SK-N-SH treated with all-trans-retinoic acid at 6 μM for 48 hours (cell line): ENCODE data around the gene ITLN1.
"Not testable (repeated sequence)": the region's sequence is repeated elsewhere in the genome, so short reads cannot be mapped to it uniquely, and the experiment has no call there.

Experiments used
- ATAC-seq: fragments of 200-7000 bp; cut with Tn5 transposase; 3 replicates; pipeline ENCODE4 v1.9.1; 2020; ENCODE audit warnings: mild to moderate bottlenecking, moderate library complexity
- ARNTL ChIP-seq: fragments of 450-650 bp; formaldehyde crosslinking; IDR thresholded peaks from 2 replicates; pipeline ENCODE4 v1.5.0; 2020; ENCODE audit warnings: low read depth, mild to moderate bottlenecking, moderate library complexity, borderline replicate concordance
- BACH2 ChIP-seq: fragments of 250-450 bp; sonication (Bioruptor Pico); IDR thresholded peaks from 2 replicates; pipeline ENCODE4 v1.9.0; 2021; ENCODE audit warnings: mild to moderate bottlenecking, borderline replicate concordance
- CREB5 ChIP-seq: fragments of 250-450 bp; sonication (Bioruptor Pico); IDR thresholded peaks from 2 replicates; pipeline ENCODE4 v1.5.1; 2020; ENCODE audit warnings: low read depth, mild to moderate bottlenecking, moderate library complexity
- CSDC2 ChIP-seq: fragments of 250-450 bp; sonication (Bioruptor Pico); IDR thresholded peaks from 2 replicates; pipeline ENCODE4 v1.5.0; 2020; ENCODE audit warnings: mild to moderate bottlenecking, moderate library complexity
- CSRNP3 ChIP-seq: fragments of 250-450 bp; sonication (Bioruptor Pico); IDR thresholded peaks from 2 replicates; pipeline ENCODE4 v1.5.1; 2021; ENCODE audit warnings: mild to moderate bottlenecking, moderate library complexity
- ESRRG ChIP-seq: fragments of 250-450 bp; sonication (Bioruptor Pico); IDR thresholded peaks from 2 replicates; pipeline ENCODE4 v1.6.1; 2021; ENCODE audit warnings: mild to moderate bottlenecking
- GLIS3 ChIP-seq: fragments of 250-450 bp; sonication (Bioruptor Pico); IDR thresholded peaks from 2 replicates; pipeline ENCODE4 v1.5.0; 2020; ENCODE audit warnings: mild to moderate bottlenecking, moderate library complexity
- ISL1 ChIP-seq: fragments of 250-450 bp; sonication (Bioruptor Pico); IDR thresholded peaks from 2 replicates; pipeline ENCODE4 v2.1.2; 2022; ENCODE audit warnings: mild to moderate bottlenecking, moderate library complexity
- OSR1 ChIP-seq: fragments of 250-450 bp; sonication (Bioruptor Pico); IDR thresholded peaks from 2 replicates; pipeline ENCODE4 v1.8.0; 2022; ENCODE audit warnings: moderate library complexity, mild to moderate bottlenecking, inconsistent platforms
- POU6F1 ChIP-seq: fragments of 250-450 bp; sonication (Bioruptor Pico); IDR thresholded peaks from 2 replicates; pipeline ENCODE4 v1.8.0; 2021; ENCODE audit warnings: low read depth, mild to moderate bottlenecking, moderate library complexity, borderline replicate concordance
- PPARA ChIP-seq: fragments of 250-450 bp; sonication (Bioruptor Pico); IDR thresholded peaks from 2 replicates; pipeline ENCODE4 v1.5.0; 2020; ENCODE audit warnings: mild to moderate bottlenecking, borderline replicate concordance
- RARB ChIP-seq: fragments of 250-450 bp; sonication (Bioruptor Pico); IDR thresholded peaks from 2 replicates; pipeline ENCODE4 v1.8.0; 2021; ENCODE audit warnings: mild to moderate bottlenecking, moderate library complexity
- SNAI2 ChIP-seq: fragments of 250-450 bp; sonication (Bioruptor Pico); IDR thresholded peaks from 2 replicates; pipeline ENCODE4 v1.5.0; 2020; ENCODE audit warnings: mild to moderate bottlenecking, moderate library complexity
- TOX ChIP-seq: fragments of 250-450 bp; sonication (Bioruptor Pico); IDR thresholded peaks from 2 replicates; pipeline ENCODE4 v1.8.0; 2021; ENCODE audit warnings: mild to moderate bottlenecking, moderate library complexity, borderline replicate concordance
- TSHZ2 ChIP-seq: fragments of 250-450 bp; sonication (Bioruptor Pico); IDR thresholded peaks from 2 replicates; pipeline ENCODE4 v1.5.0; 2020; ENCODE audit warnings: mild to moderate bottlenecking, moderate library complexity
- ZC3H10 ChIP-seq: fragments of 250-450 bp; sonication (Bioruptor Pico); IDR thresholded peaks from 2 replicates; pipeline ENCODE4 v1.5.1; 2021; ENCODE audit warnings: mild to moderate bottlenecking, moderate library complexity
- ZFP3 ChIP-seq: fragments of 250-450 bp; sonication (Bioruptor Pico); IDR thresholded peaks from 2 replicates; pipeline ENCODE4 v1.5.0; 2020; ENCODE audit warnings: mild to moderate bottlenecking, moderate library complexity
- ZNF565 ChIP-seq: fragments of 450-650 bp; formaldehyde crosslinking; conservative IDR thresholded peaks from 2 replicates; pipeline ENCODE4 v1.5.0; 2020; ENCODE audit warnings: low read depth, mild to moderate bottlenecking, moderate library complexity
- ZNF70 ChIP-seq: fragments of 450-650 bp; formaldehyde crosslinking; IDR thresholded peaks from 2 replicates; pipeline ENCODE4 v1.5.0; 2020; ENCODE audit warnings: mild to moderate bottlenecking, moderate library complexity
- ZNF8 ChIP-seq: fragments of 450-650 bp; formaldehyde crosslinking; IDR thresholded peaks from 2 replicates; pipeline ENCODE4 v1.5.0; 2020; ENCODE audit warnings: mild to moderate bottlenecking, moderate library complexity

ITLN1 gene

GRCh38 chr1:160924791-160925651 lies 40.0 kb upstream of the ITLN1 start (continued):
- TF ChIP-seq ZNF565 (no peak), ZC3H10 (CRISPR knock-in tag) (no peak), ZFP3 (CRISPR knock-in tag) (no peak), PPARA (no peak)

- TF ChIP-seq OSR1 (no peak), ZNF565 (no peak), CSDC2 (no peak), TSHZ2 (CRISPR knock-in tag) (no peak), GLIS3 (no peak), ISL1 (no peak), CSRNP3 (no peak), BACH2 (CRISPR knock-in tag) (no peak), RARB (CRISPR knock-in tag) (no peak), ZNF8 (CRISPR knock-in tag) (no peak), ZNF70 (CRISPR knock-in tag) (no peak)
- ATAC-seq, result no peak
Observed at GRCh38 chr1:160916666-160917065, 31.7 kb upstream of the ITLN1 start.

GRCh38 chr1:160913229-160913628 lies 28.2 kb upstream of the ITLN1 start:
- ATAC-seq, result not testable (repeated sequence)

- TF ChIP-seq POU6F1 (CRISPR knock-in tag) (no peak), ESRRG (CRISPR knock-in tag) (no peak), CSDC2 (no peak), TOX (no peak), BACH2 (CRISPR knock-in tag) (no peak), ZNF8 (CRISPR knock-in tag) (no peak), TSHZ2 (CRISPR knock-in tag) (no peak), ZNF565 (no peak)
- TF ChIP-seq, all 23 proteins: peak for 0
- ATAC-seq, result no peak
Observed at GRCh38 chr1:160911925-160912324, 26.9 kb upstream of the ITLN1 start.

GRCh38 chr1:160911441-160911840 lies 26.5 kb upstream of the ITLN1 start:
- ATAC-seq, result no peak
- TF ChIP-seq CREB5 (CRISPR knock-in tag), result no peak
- TF ChIP-seq CSRNP3, result no peak
- no peak for TF ChIP-seq ESRRG (CRISPR knock-in tag)
- no peak for TF ChIP-seq ZNF8 (CRISPR knock-in tag)
- TF ChIP-seq ARNTL (CRISPR knock-in tag), result no peak
- no peak for TF ChIP-seq TOX
- TF ChIP-seq RARB (CRISPR knock-in tag), result no peak
- TF ChIP-seq BACH2 (CRISPR knock-in tag), result no peak
- no peak for TF ChIP-seq POU6F1 (CRISPR knock-in tag)
- TF ChIP-seq GLIS3, result no peak
- TF ChIP-seq ZNF565, result no peak
- no peak for TF ChIP-seq SNAI2 (CRISPR knock-in tag)
